Cerebellar cortex (tissue), 1 donor: ENCODE results near the gene ITGA5.
A peak's percentile ranks its signal among the peaks of the same experiment; 100 is the strongest.

Experiments used
- DNase-seq: peaks from one replicate; pipeline ENCODE4 v3.0.0-alpha.2; 2015; ENCODE audit warnings: low spot score

Gene ITGA5

DNA sequence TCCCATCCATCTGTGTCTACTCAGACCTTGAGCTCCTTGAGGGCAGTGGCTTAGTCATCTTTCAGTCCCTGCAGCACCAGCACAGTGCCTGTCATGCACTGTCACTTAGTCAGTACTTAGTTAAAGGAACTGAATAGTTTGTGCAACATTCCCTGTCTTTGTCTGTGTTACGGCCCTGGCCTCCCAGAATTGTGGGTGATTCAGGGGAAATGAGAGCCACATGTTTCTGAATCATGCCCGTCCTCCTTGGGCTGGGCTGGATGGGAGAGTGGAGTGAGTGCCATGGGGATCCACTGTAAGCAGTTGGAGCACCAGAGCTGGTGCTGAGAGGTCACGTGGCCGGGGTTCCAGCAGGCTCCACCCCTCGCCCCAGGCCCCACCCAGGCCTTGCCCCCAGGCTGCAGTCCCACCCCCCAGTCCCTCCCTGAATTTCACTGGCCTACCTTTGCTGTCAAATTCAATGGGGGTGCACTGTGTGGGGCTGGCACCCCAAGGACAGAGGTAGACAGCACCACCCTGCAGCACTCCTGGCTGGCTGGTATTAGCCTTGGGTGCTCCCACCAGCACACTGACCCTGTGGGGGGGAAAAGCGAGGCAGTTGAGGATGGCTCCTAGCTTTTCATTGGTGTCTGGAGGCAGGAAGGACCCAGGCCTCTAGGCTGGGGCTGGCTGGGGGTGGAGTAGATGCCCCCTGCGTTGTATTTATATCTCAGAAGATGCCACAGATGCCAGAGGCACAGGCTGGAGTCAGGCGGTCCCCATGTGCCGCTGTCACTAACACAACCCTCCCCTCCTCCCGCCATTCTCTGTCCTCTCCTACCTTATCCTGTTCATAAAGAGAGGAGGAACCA, 7.5 kb downstream of the ITGA5 start:
- DNase-seq = no peak

GRCh38 chr12:54409267-54409666, 9.8 kb downstream of the ITGA5 start:
- DNase-seq = no peak

- no peak for DNase-seq
Measured at GRCh38 chr12:54407183-54407905, 11.7 kb downstream of the ITGA5 start.

GRCh38 chr12:54405573-54405972, 13.5 kb downstream of the ITGA5 start:
- DNase-seq = no peak

GRCh38 chr12:54405106-54405505, 14.0 kb downstream of the ITGA5 start:
- no peak for DNase-seq

GRCh38 chr12:54404061-54405004, 14.7 kb downstream of the ITGA5 start:
- DNase-seq = peak; percentile 60

GRCh38 chr12:54401119-54401518, 17.9 kb downstream of the ITGA5 start:
- no peak for DNase-seq

DNA sequence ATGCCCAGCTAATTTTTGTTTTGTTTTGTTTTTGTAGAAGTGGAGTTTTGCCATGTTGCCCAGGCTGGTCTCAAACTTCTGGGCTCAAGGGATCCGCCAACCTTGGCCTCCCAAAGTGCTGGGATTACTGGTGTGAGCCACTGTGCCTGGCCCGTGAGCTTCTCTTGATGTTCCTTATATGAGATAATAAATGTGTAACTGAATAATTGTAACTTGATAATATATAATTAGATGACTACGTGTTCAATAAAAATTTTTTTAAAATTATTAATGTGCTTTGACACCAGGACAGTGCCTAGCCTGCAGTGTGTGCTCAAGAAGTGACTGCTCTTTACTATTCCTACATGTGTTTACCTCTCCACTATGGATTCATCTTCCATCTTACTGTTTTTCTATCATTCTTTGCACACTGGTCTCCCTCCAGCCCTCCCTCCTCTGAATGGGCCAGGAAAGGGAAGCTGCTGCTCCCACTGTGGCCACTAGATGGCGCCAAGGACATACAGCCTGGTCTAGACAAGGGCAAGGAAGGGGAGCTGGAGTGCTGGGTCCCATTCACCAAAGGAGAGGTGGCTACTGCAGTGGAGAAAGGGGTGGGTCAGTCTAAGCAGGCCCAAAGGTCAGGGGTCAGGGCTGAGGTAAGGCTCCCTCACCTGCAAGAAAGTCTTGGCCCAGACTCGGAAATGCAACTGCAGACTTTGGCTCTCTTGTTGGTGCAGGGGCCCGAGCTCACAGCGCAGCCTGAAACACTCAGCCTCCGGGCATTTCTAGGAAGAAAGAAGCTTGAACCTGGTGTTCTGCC, 19.9 kb downstream of the ITGA5 start:
- DNase-seq = peak; percentile 91

- DNase-seq = no peak
Measured at GRCh38 chr12:54398218-54398617, 20.8 kb downstream of the ITGA5 start.

- DNase-seq = no peak
Measured at GRCh38 chr12:54397157-54397556, 21.9 kb downstream of the ITGA5 start.

DNA sequence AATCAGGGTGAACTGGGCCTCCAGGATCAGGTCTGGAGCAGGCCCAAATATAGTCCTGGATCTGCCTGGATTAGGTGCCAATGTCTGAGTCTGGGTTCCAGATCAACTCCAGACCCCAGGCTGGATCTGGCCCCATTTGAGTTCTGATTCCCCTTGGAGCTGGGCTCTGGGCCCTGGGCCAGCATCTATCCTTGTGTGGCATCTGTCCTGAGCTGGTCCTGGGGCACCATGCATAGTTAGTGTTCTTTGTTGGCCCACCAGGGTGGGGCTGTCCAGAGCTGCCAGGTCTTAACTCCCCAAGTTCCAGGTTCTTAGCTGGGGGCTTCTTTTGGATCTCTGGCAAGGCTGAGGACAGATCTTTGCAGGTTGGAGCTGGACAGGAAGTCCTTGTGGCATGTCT, 23.5 kb downstream of the ITGA5 start:
- no peak for DNase-seq

GRCh38 chr12:54394986-54395385, 24.1 kb downstream of the ITGA5 start:
- no peak for DNase-seq

GRCh38 chr12:54394281-54394719, 24.8 kb downstream of the ITGA5 start:
- peak; percentile 75 for DNase-seq

DNA sequence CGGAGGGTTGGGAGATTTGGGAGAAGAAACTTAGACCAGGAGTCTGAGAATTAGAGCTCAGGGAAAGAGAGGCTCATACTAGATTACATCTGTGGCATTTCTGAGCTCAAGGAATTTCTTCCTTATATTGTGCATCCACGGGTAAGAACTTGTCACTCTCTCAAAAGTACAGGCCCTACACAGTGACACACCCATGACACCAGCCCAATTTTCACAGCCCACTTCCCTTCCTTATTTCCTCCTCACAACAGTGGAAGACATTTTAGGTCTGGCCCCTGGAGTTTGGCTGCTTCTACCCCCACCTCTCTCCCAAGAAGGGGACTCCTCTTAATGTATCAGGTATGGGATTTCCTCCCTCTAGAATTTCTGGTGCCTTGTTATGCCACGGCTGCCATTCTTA, 25.3 kb downstream of the ITGA5 start:
- DNase-seq = no peak

DNA sequence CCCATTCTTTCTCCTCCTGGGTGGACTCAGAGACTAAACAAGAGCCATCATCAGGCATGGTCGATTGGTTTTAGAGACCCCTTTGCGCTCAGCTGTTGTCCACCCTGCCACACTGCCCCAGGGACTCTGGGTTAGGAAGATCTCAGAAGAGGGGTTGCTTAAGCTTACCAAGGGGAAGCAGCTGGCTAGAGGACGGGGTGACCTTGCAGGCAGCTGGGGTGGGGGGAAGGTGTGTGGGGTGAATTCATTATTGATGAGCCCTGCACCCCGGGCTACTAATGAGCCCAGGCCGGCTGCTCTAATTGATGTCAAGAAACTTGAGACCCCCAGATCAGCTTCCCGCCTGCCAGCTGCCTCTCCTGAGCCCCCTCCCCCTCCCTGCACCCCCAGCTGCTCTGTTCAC, 25.9 kb downstream of the ITGA5 start:
- DNase-seq = no peak

DNA sequence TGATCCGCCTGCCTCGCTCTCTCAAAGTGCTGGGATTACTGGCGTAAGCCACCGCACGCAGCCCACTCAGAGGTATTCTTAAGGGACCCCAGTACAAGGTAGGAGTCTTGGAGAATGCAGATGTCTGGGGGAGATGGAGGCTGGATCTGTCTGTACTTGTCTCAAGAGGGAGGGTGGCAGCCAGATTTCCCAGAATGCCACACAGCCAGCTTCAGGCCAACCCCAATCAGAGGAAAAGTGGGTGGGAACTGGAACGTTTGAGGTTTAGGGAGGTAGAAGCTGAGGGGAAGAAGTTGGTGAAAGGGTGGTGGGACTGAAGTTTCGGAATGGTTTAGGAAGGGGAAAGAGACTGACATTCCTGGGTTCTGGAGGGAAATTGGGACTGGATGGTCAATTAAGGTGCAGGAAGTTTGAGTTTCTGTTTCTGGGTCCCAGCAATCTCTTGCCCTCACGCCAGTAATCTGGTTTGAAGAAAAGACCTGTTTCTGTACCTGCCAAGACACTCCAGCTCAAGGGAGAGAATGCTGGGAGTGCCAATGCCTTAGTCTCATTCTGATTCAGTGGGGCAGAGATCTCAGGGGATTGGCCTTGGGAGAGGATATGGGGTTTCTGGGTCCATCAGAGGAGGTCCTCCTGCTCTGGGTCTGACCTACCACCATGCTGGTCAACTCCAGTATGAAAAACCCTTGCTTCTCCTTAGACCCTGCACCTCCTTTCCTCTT, 26.4 kb downstream of the ITGA5 start:
- DNase-seq = no peak

GRCh38 chr12:54390668-54391551, 28.2 kb downstream of the ITGA5 start:
- peak; percentile 55 for DNase-seq

DNA sequence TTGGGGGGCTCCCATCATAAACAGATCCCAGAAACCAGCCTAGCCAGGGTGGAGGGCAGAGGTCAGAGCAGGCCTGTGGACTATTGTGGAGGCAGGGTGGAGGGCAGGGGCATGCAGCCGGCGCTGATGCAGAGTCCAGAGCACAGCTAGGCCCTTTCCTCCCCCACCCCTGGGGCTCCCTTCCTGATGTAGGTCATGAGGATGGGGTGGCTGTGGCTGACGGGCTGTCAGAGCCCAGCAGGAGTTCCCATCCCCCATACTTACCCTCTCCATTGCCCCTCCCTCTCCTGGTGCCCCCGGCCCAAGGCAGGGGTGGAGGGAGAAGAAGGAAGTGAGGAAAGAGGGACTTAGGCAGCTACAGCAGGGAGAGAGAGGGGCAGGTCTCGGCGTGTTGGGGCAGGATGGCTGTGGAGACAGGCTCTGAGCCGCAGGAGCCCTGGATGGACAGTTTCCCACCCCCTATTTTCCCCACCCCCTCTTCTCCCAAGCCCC, 28.8 kb downstream of the ITGA5 start:
- DNase-seq = no peak

DNA sequence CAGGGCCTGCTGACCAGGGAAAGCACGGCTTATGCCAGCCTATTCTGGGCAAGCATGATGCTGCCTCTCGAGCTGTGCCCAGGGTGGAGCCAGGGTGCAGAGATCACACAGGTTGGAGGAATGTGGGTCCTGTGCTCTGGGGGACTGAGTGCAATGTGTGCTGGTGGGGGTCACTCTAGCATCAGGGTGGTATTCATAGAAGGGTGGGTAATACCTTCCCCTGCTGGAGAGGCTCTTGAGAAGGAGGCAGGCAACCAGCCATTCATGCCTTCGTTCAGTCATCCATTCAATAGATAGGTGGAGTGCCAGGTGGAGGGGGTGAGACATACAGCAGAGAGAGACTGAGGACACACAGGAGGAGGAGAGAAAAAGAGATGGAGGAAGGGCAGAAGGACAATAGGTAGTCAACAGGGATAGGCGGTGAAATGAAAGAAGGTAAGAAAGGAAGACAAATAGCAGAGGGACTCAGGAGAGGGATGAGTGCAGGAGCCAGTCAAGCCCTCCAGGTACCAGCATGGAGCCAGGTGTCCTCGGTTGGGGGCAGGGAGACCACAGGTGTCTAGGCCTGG, 29.4 kb downstream of the ITGA5 start:
- DNase-seq = no peak
